Peyer's patch (tissue), 4 donors: ENCODE data around the gene SCG3.

Experiments used
- POLR2A ChIP-seq, 2 donors: fragments of 450-650 bp; IDR thresholded peaks; one replicate each; pipeline ENCODE4 v1.5.1; 2017; ENCODE audit warnings: antibody characterized with exemption in 2 of 2, mild to moderate bottlenecking in 2 of 2, moderate library complexity in 2 of 2
- TF ChIP-seq, protein P1 (sequence below), 6 experiments: fragments of 450-650 bp in 4 of 6; fragments of 200-600 bp in 2 of 6; sonication (generic) in 1 of 6; IDR thresholded peaks; one replicate each; pipeline ENCODE4 v1.5.1; 2017 to 2019; ENCODE audit warnings: antibody characterized with exemption in 6 of 6, mild to moderate bottlenecking in 3 of 6, moderate library complexity in 1 of 6

DNA sequence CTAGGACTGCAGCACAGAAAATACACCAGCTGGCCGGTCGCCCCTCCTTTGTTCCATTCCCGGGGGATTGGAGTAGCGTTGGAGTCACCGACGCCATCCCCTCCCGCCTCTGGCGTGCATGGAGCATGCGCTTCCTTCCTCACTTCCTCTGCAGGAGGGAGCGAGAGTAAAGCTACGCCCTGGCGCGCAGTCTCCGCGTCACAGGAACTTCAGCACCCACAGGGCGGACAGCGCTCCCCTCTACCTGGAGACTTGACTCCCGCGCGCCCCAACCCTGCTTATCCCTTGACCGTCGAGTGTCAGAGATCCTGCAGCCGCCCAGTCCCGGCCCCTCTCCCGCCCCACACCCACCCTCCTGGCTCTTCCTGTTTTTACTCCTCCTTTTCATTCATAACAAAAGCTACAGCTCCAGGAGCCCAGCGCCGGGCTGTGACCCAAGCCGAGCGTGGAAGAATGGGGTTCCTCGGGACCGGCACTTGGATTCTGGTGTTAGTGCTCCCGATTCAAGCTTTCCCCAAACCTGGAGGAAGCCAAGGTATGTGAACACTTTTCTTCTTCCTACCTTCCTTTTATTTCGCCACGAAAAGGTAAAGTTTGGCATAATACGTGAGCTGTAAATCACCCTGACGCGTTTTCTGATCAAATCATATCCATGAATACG lies at the start of gene SCG3:
- no peak for TF ChIP-seq POLR2A (IDR thresholded peaks at IDR 0.05)
- TF ChIP-seq, protein P1, sequence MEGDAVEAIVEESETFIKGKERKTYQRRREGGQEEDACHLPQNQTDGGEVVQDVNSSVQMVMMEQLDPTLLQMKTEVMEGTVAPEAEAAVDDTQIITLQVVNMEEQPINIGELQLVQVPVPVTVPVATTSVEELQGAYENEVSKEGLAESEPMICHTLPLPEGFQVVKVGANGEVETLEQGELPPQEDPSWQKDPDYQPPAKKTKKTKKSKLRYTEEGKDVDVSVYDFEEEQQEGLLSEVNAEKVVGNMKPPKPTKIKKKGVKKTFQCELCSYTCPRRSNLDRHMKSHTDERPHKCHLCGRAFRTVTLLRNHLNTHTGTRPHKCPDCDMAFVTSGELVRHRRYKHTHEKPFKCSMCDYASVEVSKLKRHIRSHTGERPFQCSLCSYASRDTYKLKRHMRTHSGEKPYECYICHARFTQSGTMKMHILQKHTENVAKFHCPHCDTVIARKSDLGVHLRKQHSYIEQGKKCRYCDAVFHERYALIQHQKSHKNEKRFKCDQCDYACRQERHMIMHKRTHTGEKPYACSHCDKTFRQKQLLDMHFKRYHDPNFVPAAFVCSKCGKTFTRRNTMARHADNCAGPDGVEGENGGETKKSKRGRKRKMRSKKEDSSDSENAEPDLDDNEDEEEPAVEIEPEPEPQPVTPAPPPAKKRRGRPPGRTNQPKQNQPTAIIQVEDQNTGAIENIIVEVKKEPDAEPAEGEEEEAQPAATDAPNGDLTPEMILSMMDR (IDR thresholded peaks at IDR 0.05) = no peak
